OCI-LY3 (cell line): ENCODE measurements around the gene GIGYF1.
"Not testable (repeated sequence)": the region's sequence is repeated elsewhere in the genome, so short reads cannot be mapped to it uniquely, and the experiment has no call there.

Experiments used
- H2AFZ ChIP-seq: fragments of 200-600, 300-600 bp; shearing (Covaris generic); 2 replicates; pipeline ENCODE4 v1.6.0; 2014; ENCODE audit warnings: antibody characterized with exemption, low read depth, low read length
- H3K27ac ChIP-seq: fragments of 200-600, 300-600 bp; sonication (generic); 2 replicates; pipeline ENCODE4 v1.5.1; 2014; ENCODE audit warnings: mild to moderate bottlenecking, low read length, moderate library complexity, mixed read lengths
- H3K27me3 ChIP-seq: fragments of 200-600, 300-600 bp; sonication (generic); 2 replicates; pipeline ENCODE4 v1.6.1; 2014; ENCODE audit warnings: low read depth, low read length, mixed read lengths
- H3K36me3 ChIP-seq: fragments of 200-600, 300-600 bp; sonication (generic); replicated peaks from 2 replicates; pipeline ENCODE3; 2014; ENCODE audit warnings: low read depth, low read length, mixed read lengths
- H3K4me1 ChIP-seq: fragments of 300-600, 200-600 bp; sonication (generic); 2 replicates; pipeline ENCODE4 v1.6.1; 2014; ENCODE audit warnings: low read length, mixed read lengths
- H3K4me2 ChIP-seq: fragments of 200-600, 300-600 bp; sonication (generic); 2 replicates; pipeline ENCODE4 v1.6.1; 2014; ENCODE audit warnings: low read length, mixed read lengths
- H3K4me3 ChIP-seq: fragments of 300-600, 200-600 bp; sonication (generic); 2 replicates; pipeline ENCODE4 v1.5.1; 2014; ENCODE audit warnings: antibody characterized with exemption, mild to moderate bottlenecking, low read length, moderate library complexity
- H3K79me2 ChIP-seq: fragments of 300-600, 200-600 bp; shearing (Covaris generic); 2 replicates; pipeline ENCODE4 v1.6.1; 2014; ENCODE audit warnings: mild to moderate bottlenecking, low read length, mixed read lengths
- H3K9ac ChIP-seq: fragments of 300-600, 200-600 bp; shearing (Covaris generic); 2 replicates; pipeline ENCODE4 v1.6.0; 2014; ENCODE audit warnings: mild to moderate bottlenecking, low read length, moderate library complexity
- H3K9me3 ChIP-seq: fragments of 200-600, 300-600 bp; shearing (Covaris generic); 2 replicates; pipeline ENCODE4 v1.6.1; 2014; ENCODE audit warnings: low read length, mixed read lengths; ENCODE audit not compliant: insufficient read depth
- H4K20me1 ChIP-seq: fragments of 200-600, 300-600 bp; sonication (generic); 2 replicates; pipeline ENCODE4 v1.6.1; 2016; ENCODE audit warnings: low read length, mixed read lengths; ENCODE audit not compliant: insufficient read depth
- EZH2phosphoT487 ChIP-seq: fragments of 200-600 bp; shearing (Covaris generic); IDR thresholded peaks from 2 replicates; pipeline ENCODE4 v1.6.1; 2018; ENCODE audit warnings: antibody characterized with exemption, mixed run types, low read depth
- TF ChIP-seq, protein P1 (sequence below): fragments of 200-600, 300-600 bp; sonication (generic); IDR thresholded peaks from 2 replicates; pipeline ENCODE4 v1.5.1; 2014; ENCODE audit warnings: antibody characterized with exemption, low read length, low read depth

The GIGYF1 gene

DNA sequence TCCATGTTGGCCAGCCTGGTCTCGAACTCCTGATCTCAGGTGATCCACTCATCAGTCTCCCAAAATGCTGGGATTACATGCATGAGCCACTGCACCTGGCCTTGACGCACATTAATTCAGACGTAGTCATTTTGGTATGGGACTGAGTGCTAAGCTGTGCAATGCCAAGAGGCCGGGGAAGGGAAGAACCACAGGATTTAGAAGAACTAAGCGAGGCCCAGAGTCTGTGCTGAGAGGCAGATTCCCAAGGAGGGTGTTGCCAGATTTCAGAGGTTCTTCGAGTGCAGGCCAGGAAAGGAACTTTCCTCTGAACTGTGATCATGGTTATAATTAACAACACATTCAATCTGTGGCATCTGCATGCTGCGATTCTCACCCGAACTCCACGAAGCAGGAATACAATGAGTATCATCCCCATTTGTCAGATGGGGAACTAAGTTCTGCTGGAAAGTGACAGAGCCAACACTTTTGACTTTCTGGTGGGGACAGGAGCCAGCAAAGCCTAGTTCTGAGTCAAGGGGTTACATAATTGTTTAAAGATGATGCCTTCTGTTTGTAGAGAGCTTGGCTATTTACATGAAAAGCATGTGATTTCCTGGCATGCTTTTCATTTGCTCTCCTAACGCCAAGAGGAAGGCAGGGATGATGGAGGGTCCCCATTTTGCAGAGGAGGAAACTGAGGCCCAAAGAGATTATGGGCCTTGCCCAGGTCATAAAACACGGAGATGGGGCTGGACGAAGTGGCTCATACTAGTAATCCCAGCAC lies 33.1 kb upstream of the GIGYF1 start:
- no peak overlapping the region for H3K4me2 ChIP-seq
- peaks cover 9% of the 10 kb centered on the region for H3K27me3 ChIP-seq

DNA sequence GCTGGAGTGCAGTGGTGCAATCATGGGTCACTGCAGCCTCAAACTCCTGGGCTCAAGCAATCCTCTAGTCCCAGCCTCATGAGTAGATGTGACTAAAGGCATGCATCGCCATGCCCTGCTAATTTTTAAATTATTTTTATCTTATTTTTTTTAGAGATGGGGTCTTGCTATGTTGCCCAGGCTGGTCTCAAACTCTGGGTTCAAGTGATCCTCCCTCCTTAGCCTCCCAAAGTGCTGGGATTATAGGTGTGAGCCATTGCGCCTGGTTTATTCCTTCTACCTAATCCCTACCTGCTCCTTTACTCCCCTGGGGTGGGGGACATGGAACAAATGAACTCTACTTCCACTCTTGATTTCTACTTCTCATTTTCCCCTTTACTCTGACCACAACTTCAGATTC lies 30.3 kb upstream of the GIGYF1 start:
- not testable (repeated sequence) for H3K27ac ChIP-seq, H3K9me3 ChIP-seq, H2AFZ ChIP-seq, H3K36me3 ChIP-seq, H3K9ac ChIP-seq, H3K27me3 ChIP-seq, H3K4me1 ChIP-seq, H4K20me1 ChIP-seq, H3K4me3 ChIP-seq, H3K79me2 ChIP-seq, H3K4me2 ChIP-seq

More for the DNA sequence above, 33.1 kb upstream of the GIGYF1 start:
- Histone ChIP-seq H3K36me3 (no peaks in the 10 kb centered on the region), H2AFZ (no peak overlapping the region), H3K79me2 (no peaks in the 10 kb centered on the region), H3K9ac (no peak overlapping the region), H3K4me1 (peaks cover 6% of the 10 kb centered on the region; the same call in 1 of the 2 replicates), H3K9me3 (no peaks in the 10 kb centered on the region), H4K20me1 (no peaks in the 10 kb centered on the region), H3K4me3 (no peak overlapping the region), H3K27ac (no peak overlapping the region)
- no peak for TF ChIP-seq EZH2phosphoT487
- TF ChIP-seq, protein P1, sequence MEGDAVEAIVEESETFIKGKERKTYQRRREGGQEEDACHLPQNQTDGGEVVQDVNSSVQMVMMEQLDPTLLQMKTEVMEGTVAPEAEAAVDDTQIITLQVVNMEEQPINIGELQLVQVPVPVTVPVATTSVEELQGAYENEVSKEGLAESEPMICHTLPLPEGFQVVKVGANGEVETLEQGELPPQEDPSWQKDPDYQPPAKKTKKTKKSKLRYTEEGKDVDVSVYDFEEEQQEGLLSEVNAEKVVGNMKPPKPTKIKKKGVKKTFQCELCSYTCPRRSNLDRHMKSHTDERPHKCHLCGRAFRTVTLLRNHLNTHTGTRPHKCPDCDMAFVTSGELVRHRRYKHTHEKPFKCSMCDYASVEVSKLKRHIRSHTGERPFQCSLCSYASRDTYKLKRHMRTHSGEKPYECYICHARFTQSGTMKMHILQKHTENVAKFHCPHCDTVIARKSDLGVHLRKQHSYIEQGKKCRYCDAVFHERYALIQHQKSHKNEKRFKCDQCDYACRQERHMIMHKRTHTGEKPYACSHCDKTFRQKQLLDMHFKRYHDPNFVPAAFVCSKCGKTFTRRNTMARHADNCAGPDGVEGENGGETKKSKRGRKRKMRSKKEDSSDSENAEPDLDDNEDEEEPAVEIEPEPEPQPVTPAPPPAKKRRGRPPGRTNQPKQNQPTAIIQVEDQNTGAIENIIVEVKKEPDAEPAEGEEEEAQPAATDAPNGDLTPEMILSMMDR = no peak

DNA sequence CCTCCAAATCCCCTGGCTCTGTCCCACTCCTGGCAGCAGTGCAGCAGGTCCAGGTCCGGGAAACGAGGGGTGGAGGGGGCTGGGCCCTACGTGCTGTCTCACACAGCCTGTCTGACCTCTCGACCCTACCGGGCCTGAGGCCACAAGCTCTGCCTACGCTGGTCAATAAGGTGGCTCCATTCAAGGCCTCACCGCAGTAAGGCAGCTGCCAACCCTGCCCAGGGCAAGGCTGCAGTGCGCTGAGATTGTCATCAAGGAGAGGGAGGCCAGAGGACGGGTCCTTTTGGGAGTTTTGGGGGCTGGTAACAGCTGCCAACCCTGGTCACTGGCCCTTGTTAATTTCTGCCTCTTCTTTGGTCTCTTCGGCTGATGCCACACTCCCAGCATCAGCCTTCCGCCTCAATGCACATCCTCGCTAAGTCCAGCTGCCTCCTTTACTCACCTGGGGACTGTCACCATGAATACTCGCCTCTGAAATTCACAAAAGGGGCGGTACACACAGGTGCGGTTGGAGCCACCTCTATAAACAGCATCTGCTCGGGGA lies 29.8 kb upstream of the GIGYF1 start:
- no peaks in the 10 kb centered on the region for H3K36me3 ChIP-seq
- no peaks in the 10 kb centered on the region for H3K79me2 ChIP-seq
- no peak overlapping the region for H3K4me3 ChIP-seq
- no peaks in the 10 kb centered on the region for H4K20me1 ChIP-seq
- H3K9me3 ChIP-seq = no peaks in the 10 kb centered on the region
- peaks cover 6% of the 10 kb centered on the region; the same call in 1 of the 2 replicates for H3K4me1 ChIP-seq
- H3K27me3 ChIP-seq = peaks cover 4% of the 10 kb centered on the region
- H3K27ac ChIP-seq = no peak overlapping the region
- H3K9ac ChIP-seq = no peak overlapping the region
- no peak for TF ChIP-seq EZH2phosphoT487
- TF ChIP-seq, protein P1 = no peak
- no peak overlapping the region for H3K4me2 ChIP-seq
- H2AFZ ChIP-seq = no peak overlapping the region

DNA sequence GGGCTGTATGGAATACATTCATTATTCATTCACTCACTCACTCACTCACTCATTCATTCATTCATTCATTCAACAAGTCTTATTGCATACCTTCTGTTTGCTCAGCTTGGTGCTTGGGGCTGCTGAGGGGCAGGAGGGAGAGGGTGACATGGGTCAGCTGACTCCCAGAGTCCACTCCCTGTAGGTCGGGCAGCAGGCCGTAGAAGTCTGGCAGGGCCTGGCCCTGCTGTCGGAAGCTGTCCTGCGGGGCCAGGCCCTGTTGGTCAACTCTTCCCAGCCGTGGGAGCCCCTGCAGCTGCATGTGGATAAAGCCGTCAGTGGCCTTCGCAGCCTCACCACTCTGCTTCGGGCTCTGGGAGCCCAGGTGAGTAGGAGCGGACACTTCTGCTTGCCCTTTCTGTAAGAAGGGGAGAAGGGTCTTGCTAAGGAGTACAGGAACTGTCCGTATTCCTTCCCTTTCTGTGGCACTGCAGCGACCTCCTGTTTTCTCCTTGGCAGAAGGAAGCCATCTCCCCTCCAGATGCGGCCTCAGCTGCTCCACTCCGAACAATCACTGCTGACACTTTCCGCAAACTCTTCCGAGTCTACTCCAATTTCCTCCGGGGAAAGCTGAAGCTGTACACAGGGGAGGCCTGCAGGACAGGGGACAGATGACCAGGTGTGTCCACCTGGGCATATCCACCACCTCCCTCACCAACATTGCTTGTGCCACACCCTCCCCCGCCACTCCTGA lies 28.6 kb upstream of the GIGYF1 start:
- Histone ChIP-seq H3K4me2 (no peak overlapping the region), H3K36me3 (no peaks in the 10 kb centered on the region), H3K9me3 (no peaks in the 10 kb centered on the region), H4K20me1 (no peaks in the 10 kb centered on the region), H3K27ac (no peak overlapping the region), H3K9ac (no peak overlapping the region), H3K27me3 (peaks cover 4% of the 10 kb centered on the region), H3K79me2 (no peaks in the 10 kb centered on the region), H3K4me3 (no peak overlapping the region), H3K4me1 (peaks cover 6% of the 10 kb centered on the region; the same call in 1 of the 2 replicates), H2AFZ (no peak overlapping the region)
- no peak for TF ChIP-seq EZH2phosphoT487
- TF ChIP-seq, protein P1 = no peak
